Neural cell (in vitro differentiated cells): Measurements from ENCODE around the gene ATP13A5. TPM values are rescaled to one million over a fixed set of nuclear protein-coding genes. Genes with fewer than 3 reads are reported as not detected.

Experiments
- H2AFZ ChIP-seq: fragments of 200-600, 300-800 bp; sonication (generic), shearing (Covaris generic); 2 replicates; pipeline ENCODE4 v1.6.0; 2014; ENCODE audit warnings: low read depth, mild to moderate bottlenecking, antibody characterized with exemption, low read length, moderate library complexity
- H3F3A ChIP-seq: fragments of 200-600 bp; shearing (Covaris generic); 2 replicates; pipeline ENCODE4 v1.6.1; 2016; ENCODE audit warnings: mild to moderate bottlenecking, moderate library complexity, mixed read lengths, antibody characterized with exemption, low read length; ENCODE audit not compliant: insufficient read depth, poor library complexity, severe bottlenecking
- H3K27ac ChIP-seq: fragments of 200-600, 300-800 bp; sonication (generic), shearing (Covaris generic); 2 replicates; pipeline ENCODE4 v1.5.1; 2014; ENCODE audit warnings: mild to moderate bottlenecking, low read length, moderate library complexity
- H3K27me3 ChIP-seq: fragments of 300-800, 200-600 bp; sonication (generic), shearing (Covaris generic); 2 replicates; pipeline ENCODE4 v1.6.0; 2014; ENCODE audit warnings: mild to moderate bottlenecking, low read depth, low read length, moderate library complexity; ENCODE audit not compliant: insufficient read depth
- H3K36me3 ChIP-seq: fragments of 300-800, 200-600 bp; sonication (generic), shearing (Covaris generic); 2 replicates; pipeline ENCODE4 v1.5.1; 2014; ENCODE audit warnings: mild to moderate bottlenecking, antibody characterized with exemption, low read length, moderate library complexity; ENCODE audit not compliant: insufficient read depth
- H3K4me2 ChIP-seq: fragments of 300-800, 200-600 bp; sonication (generic), shearing (Covaris generic); 2 replicates; pipeline ENCODE4 v1.6.0; 2014; ENCODE audit warnings: mild to moderate bottlenecking, low read length
- H3K4me3 ChIP-seq: fragments of 300-800, 200-600 bp; sonication (generic), shearing (Covaris generic); 2 replicates; pipeline ENCODE4 v1.5.1; 2014; ENCODE audit warnings: mild to moderate bottlenecking, low read length, moderate library complexity
- H3K79me2 ChIP-seq: fragments of 200-600 bp; shearing (Covaris generic); replicated peaks from 2 replicates; pipeline ENCODE4 v1.6.0; 2014; ENCODE audit warnings: mild to moderate bottlenecking, low read length, moderate library complexity; ENCODE audit not compliant: insufficient read depth
- H3K9ac ChIP-seq: fragments of 300-800, 200-600 bp; sonication (generic), shearing (Covaris generic); 2 replicates; pipeline ENCODE4 v1.6.1; 2016; ENCODE audit warnings: mild to moderate bottlenecking, low read length, mixed read lengths
- H3K9me2 ChIP-seq: fragments of 200-600 bp; shearing (Covaris generic); 2 replicates; pipeline ENCODE4 v1.6.1; 2016; ENCODE audit warnings: mild to moderate bottlenecking, low read length, mixed read lengths; ENCODE audit not compliant: insufficient read depth
- H3K9me3 ChIP-seq: fragments of 200-600, 300-800 bp; sonication (generic), shearing (Covaris generic); 2 replicates; pipeline ENCODE4 v1.6.1; 2016; ENCODE audit warnings: mild to moderate bottlenecking, mixed run types, low read length, moderate library complexity, mixed read lengths
- H4K20me1 ChIP-seq: fragments of 200-600 bp; shearing (Covaris generic); 2 replicates; pipeline ENCODE4 v1.6.1; 2016; ENCODE audit warnings: mild to moderate bottlenecking, mixed run types; ENCODE audit not compliant: insufficient read depth
- EP300 ChIP-seq: fragments of 450-650 bp; conservative IDR thresholded peaks from 2 replicates; pipeline ENCODE4 v1.6.1; 2014; ENCODE audit warnings: antibody characterized with exemption, mild to moderate bottlenecking, moderate library complexity; ENCODE audit not compliant: poor library complexity, severe bottlenecking
- EZH2 ChIP-seq: fragments of 200-600, 300-800 bp; shearing (Covaris generic), sonication (generic); IDR thresholded peaks from 2 replicates; pipeline ENCODE4 v1.6.1; 2014; ENCODE audit warnings: antibody characterized with exemption, low read length, borderline replicate concordance, mild to moderate bottlenecking; ENCODE audit not compliant: insufficient read depth, poor library complexity, severe bottlenecking
- MXI1 ChIP-seq: fragments of 450-650 bp; conservative IDR thresholded peaks from 2 replicates; pipeline ENCODE4 v1.6.1; 2014; ENCODE audit warnings: antibody characterized with exemption, mild to moderate bottlenecking; ENCODE audit not compliant: poor library complexity, severe bottlenecking
- POLR2AphosphoS5 ChIP-seq: IDR thresholded peaks from 2 replicates; pipeline ENCODE4 v1.6.1; 2012
- RAD21 ChIP-seq: fragments of 450-650 bp; conservative IDR thresholded peaks from 2 replicates; pipeline ENCODE4 v1.6.1; 2014; ENCODE audit warnings: antibody characterized with exemption, mild to moderate bottlenecking, moderate library complexity
- SMC3 ChIP-seq: fragments of 450-650 bp; conservative IDR thresholded peaks from 2 replicates; pipeline ENCODE4 v1.6.1; 2014; ENCODE audit warnings: antibody characterized with exemption, mild to moderate bottlenecking, moderate library complexity; ENCODE audit not compliant: poor library complexity
- TAF1 ChIP-seq: IDR thresholded peaks from 2 replicates; pipeline ENCODE4 v1.6.1; 2012; ENCODE audit warnings: low read depth
- polyA plus RNA-seq: library from polyadenylated mRNA; depleted of rRNA; stranded (reverse); fragments of >200 nt; gene quantifications from 2 replicates; pipeline ENCODE4 v1.2.3, GENCODE V29; 2014
- TF ChIP-seq, protein P1 (sequence below): fragments of 450-650 bp; IDR thresholded peaks from 2 replicates; pipeline ENCODE4 v1.5.1; 2014; ENCODE audit warnings: antibody characterized with exemption, mild to moderate bottlenecking, moderate library complexity; ENCODE audit not compliant: poor library complexity, severe bottlenecking
- TF ChIP-seq, protein P2 (sequence below): IDR thresholded peaks from 2 replicates; pipeline ENCODE4 v1.6.1; 2012; ENCODE audit warnings: borderline replicate concordance

ATP13A5 gene
- polyA plus RNA-seq, 1 donor from 2014 or later = 0.28 TPM

DNA sequence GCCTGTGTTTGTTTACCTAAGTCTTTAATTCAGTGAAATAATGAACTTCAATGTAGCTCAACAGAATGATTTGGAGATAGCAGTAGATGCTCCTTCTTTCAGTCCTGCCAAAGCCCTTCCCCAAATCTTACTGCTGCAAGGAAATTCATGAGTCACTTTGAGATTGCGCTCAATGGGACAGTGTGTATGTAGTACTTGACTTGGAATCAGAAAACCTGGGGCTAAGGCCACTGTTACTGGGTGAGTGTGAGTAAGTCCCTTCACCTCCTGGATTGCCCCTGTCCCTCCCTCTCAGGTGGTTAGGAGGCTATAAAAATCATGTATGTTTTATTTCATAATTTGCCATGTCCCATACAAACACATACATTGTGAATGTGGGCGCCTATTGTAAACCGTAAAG, 29.9 kb downstream of the ATP13A5 start:
- H3K4me3 ChIP-seq = peak overlapping the region; percentile 49
- TF ChIP-seq EZH2 (no peak), POLR2AphosphoS5 (no peak)
- TF ChIP-seq, protein P1, sequence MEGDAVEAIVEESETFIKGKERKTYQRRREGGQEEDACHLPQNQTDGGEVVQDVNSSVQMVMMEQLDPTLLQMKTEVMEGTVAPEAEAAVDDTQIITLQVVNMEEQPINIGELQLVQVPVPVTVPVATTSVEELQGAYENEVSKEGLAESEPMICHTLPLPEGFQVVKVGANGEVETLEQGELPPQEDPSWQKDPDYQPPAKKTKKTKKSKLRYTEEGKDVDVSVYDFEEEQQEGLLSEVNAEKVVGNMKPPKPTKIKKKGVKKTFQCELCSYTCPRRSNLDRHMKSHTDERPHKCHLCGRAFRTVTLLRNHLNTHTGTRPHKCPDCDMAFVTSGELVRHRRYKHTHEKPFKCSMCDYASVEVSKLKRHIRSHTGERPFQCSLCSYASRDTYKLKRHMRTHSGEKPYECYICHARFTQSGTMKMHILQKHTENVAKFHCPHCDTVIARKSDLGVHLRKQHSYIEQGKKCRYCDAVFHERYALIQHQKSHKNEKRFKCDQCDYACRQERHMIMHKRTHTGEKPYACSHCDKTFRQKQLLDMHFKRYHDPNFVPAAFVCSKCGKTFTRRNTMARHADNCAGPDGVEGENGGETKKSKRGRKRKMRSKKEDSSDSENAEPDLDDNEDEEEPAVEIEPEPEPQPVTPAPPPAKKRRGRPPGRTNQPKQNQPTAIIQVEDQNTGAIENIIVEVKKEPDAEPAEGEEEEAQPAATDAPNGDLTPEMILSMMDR = no peak
- TF ChIP-seq, protein P2, sequence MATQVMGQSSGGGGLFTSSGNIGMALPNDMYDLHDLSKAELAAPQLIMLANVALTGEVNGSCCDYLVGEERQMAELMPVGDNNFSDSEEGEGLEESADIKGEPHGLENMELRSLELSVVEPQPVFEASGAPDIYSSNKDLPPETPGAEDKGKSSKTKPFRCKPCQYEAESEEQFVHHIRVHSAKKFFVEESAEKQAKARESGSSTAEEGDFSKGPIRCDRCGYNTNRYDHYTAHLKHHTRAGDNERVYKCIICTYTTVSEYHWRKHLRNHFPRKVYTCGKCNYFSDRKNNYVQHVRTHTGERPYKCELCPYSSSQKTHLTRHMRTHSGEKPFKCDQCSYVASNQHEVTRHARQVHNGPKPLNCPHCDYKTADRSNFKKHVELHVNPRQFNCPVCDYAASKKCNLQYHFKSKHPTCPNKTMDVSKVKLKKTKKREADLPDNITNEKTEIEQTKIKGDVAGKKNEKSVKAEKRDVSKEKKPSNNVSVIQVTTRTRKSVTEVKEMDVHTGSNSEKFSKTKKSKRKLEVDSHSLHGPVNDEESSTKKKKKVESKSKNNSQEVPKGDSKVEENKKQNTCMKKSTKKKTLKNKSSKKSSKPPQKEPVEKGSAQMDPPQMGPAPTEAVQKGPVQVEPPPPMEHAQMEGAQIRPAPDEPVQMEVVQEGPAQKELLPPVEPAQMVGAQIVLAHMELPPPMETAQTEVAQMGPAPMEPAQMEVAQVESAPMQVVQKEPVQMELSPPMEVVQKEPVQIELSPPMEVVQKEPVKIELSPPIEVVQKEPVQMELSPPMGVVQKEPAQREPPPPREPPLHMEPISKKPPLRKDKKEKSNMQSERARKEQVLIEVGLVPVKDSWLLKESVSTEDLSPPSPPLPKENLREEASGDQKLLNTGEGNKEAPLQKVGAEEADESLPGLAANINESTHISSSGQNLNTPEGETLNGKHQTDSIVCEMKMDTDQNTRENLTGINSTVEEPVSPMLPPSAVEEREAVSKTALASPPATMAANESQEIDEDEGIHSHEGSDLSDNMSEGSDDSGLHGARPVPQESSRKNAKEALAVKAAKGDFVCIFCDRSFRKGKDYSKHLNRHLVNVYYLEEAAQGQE = no peak
- no peaks in the 10 kb centered on the region for H3K9me3 ChIP-seq
- H3K27ac ChIP-seq = peak overlapping the region; percentile 77
- no peaks in the 10 kb centered on the region for H3K27me3 ChIP-seq
- no peaks in the 10 kb centered on the region for H3K9me2 ChIP-seq
- H3K9ac ChIP-seq = peak overlapping the region; percentile 32
- H3K79me2 ChIP-seq = no peaks in the 10 kb centered on the region
- H3K4me2 ChIP-seq = peak overlapping the region; percentile 7
- no peak overlapping the region for H2AFZ ChIP-seq
- H4K20me1 ChIP-seq = no peaks in the 10 kb centered on the region
- H3K36me3 ChIP-seq = no peaks in the 10 kb centered on the region
- H3F3A ChIP-seq = peaks cover 4% of the 10 kb centered on the region

DNA sequence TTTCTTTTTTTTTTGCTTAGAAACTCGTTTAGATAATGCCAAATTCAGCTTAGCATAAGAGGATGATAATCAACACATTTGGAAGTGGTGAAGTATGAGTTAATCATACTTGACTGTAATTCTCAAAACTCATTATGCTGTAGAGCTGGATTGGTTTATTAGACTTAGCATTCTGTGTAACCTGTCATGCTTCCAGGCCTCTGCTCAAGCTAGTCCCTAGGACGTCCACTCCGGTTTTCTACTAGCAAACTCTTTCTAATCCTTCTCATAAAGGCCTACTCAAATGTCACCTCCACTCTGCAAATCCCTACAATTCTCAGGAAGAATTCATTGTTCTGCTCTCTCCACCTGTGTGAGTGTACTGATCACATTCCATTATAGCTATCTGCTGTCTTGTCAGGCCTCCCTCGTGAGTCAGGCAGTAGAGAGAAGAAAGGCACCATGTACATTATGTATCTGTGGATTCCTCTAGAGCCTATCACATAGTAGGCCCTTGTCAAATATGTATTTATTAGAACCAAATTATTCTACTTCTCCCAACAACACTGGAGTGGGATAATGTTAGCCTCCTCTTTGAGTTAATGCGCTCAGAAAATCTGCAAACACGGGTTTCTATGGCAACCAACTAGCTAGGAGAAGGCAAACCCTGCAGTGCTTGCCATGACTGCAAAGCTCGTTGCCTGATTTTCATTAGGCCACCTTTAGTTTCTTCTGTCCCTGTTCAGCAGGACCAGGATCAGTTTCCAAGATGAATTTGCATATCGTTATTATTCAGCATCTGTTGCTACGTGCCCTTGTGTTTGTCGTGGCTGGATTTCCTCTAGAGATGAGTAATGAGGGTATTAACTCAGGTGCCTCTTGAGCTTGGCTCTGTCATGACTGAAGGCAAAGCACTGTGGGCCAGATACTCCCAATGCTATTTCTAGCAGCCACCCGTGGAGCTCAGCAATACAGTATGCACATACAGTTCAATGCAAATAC, 30.7 kb downstream of the ATP13A5 start:
- TF ChIP-seq, protein P2 = peak; percentile 83
- TF ChIP-seq SMC3 = peak; percentile 38
- TF ChIP-seq, protein P1 = peak; percentile 14
- TF ChIP-seq MXI1 = peak; percentile 49
- TF ChIP-seq EZH2 = no peak
- TF ChIP-seq POLR2AphosphoS5 = peak; percentile 63
- no peak for TF ChIP-seq TAF1
- peak; percentile 62 for TF ChIP-seq EP300
- TF ChIP-seq RAD21 = peak; percentile 43
- Histone ChIP-seq H3K36me3 (no peaks in the 10 kb centered on the region), H3K4me2 (peak overlapping the region; percentile 32)

More for the DNA sequence above, 30.7 kb downstream of the ATP13A5 start:
- Histone ChIP-seq H3F3A (peaks cover 4% of the 10 kb centered on the region), H3K9me3 (no peaks in the 10 kb centered on the region), H3K4me3 (peak overlapping the region; percentile 49), H3K9me2 (no peaks in the 10 kb centered on the region), H2AFZ (no peak overlapping the region), H3K9ac (peak overlapping the region; percentile 32), H3K27ac (peak overlapping the region; percentile 77), H4K20me1 (no peaks in the 10 kb centered on the region), H3K79me2 (no peaks in the 10 kb centered on the region), H3K27me3 (no peaks in the 10 kb centered on the region)
